Measurements from ENCODE around the gene PTPRD. TPM values are rescaled to one million over a fixed set of nuclear protein-coding genes. Genes with fewer than 3 reads are reported as not detected.

PTPRD gene
- total and polyA plus RNA-seq, 3 experiments from 2014 or later, result 0.02 to 0.04 TPM; not detected in 1

DNA sequence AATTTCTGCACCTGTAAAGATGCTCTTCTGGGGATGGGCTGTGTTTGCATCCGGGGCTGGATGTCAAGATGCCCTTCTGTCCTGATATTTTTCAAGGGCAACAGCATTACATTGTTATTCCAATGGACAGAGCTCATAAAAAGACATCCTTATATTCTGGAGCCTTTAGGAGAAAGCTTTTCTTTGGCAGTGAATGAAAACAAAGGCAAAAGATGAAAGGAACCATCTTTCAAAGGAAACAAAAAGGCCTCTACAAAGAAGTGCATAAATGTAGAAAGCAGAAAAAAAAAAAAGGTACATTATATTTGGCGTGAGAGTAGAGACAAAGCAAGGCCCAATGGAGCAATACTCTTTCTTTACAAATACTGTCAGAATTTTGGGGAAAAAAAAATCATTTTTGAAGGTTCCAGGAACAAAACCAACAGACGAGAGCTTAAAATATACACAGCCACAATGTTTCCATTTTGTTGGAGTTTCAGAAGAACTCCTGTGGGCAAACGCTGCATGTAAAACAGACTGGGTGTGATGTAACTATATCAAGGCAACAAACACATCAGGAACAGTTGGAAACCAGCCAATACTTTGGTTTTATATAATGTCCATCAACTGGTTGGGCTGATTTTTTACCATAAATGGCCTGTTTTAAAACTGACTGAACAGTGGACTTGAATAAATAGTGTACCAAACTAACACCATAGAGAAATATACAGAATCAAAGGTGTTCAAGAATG, 1927.7 kb downstream of the PTPRD start:
- ChIA-PET POLR2A (no interaction called here), CTCF (no interaction called here)
- Histone ChIP-seq H3K27ac (ENCODE audit: low read depth, low read length) (no peak overlapping the region), H3K9me3 (ENCODE audit: low read length) (no peaks in the 10 kb centered on the region), H3K27me3 (ENCODE audit: insufficient read depth, low read length, poor library complexity, severe bottlenecking) (no peaks in the 10 kb centered on the region), H3K4me3 (ENCODE audit: low read length) (no peak overlapping the region), H3K4me1 (ENCODE audit: insufficient read depth, low read length) (no peaks in the 10 kb centered on the region), H3K36me3 (ENCODE audit: insufficient read depth, low read length) (no peaks in the 10 kb centered on the region)
- no peaks in the 10 kb centered on the region for H3K9me3 Mint-ChIP-seq
- H3K27ac Mint-ChIP-seq, result no peak overlapping the region
- no peak for DNase-seq
- H3K4me1 Mint-ChIP-seq, result no peaks in the 10 kb centered on the region
- no peaks in the 10 kb centered on the region for H3K36me3 Mint-ChIP-seq
- no peak overlapping the region for H3K4me3 Mint-ChIP-seq
- peaks cover 0 to 2% of the 10 kb centered on the region in 2 donors for H3K27me3 Mint-ChIP-seq

DNA sequence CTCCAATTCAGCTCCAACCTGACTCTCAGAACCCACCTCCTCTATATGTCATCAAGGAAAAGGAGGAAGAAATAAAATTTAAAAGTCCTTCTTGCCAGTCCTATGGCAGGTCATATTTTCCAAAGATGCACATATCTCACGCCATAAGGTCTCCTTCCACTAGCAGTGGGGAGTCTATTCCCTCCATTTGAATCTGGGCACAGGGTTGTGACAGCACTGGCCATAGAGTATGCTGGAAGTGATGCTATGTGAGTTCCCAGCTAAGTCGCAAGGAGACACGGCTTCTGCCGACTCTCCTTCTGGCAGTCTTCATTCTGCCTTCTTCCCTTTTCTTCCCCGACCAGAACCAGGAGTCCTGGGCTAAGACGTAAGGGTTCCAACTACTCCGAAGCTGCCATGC, 1929.3 kb downstream of the PTPRD start:
- no peaks in the 10 kb centered on the region for H3K36me3 Mint-ChIP-seq
- H3K4me1 Mint-ChIP-seq, result no peaks in the 10 kb centered on the region
- Histone ChIP-seq H3K36me3 (ENCODE audit: insufficient read depth, low read length) (no peaks in the 10 kb centered on the region), H3K27ac (ENCODE audit: low read depth, low read length) (no peak overlapping the region), H3K9me3 (ENCODE audit: low read length) (no peaks in the 10 kb centered on the region), H3K4me1 (ENCODE audit: insufficient read depth, low read length) (no peaks in the 10 kb centered on the region), H3K27me3 (ENCODE audit: insufficient read depth, low read length, poor library complexity, severe bottlenecking) (no peaks in the 10 kb centered on the region), H3K4me3 (ENCODE audit: low read length) (no peak overlapping the region)
- peaks cover 0 to 2% of the 10 kb centered on the region in 2 donors for H3K27me3 Mint-ChIP-seq
- CTCF ChIA-PET, result no interaction called here
- H3K9me3 Mint-ChIP-seq, result no peaks in the 10 kb centered on the region
- POLR2A ChIA-PET, result no interaction called here
- no peak overlapping the region for H3K27ac Mint-ChIP-seq
- DNase-seq, result no peak
- no peak overlapping the region for H3K4me3 Mint-ChIP-seq

DNA sequence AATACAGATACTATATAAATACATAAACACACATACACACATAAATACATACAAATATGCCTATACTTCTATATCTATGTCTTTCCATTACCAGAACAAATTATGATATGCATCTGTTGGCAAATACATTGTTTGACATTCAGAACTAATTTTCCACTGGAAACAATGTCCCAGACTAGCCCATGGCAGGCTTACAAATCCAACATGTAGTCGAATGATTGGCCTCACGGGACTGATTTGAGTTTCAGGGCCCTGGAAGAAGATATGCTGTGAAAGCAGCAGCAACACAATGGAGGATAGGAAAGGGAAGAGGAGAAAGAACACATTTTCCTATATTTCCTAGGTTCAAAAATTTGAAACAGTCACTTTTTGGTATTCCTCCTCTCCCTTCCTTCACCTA, 1932.1 kb downstream of the PTPRD start:
- Histone ChIP-seq H3K4me1 (ENCODE audit: insufficient read depth, low read length) (no peaks in the 10 kb centered on the region), H3K27ac (ENCODE audit: low read depth, low read length) (no peak overlapping the region), H3K9me3 (ENCODE audit: low read length) (no peaks in the 10 kb centered on the region), H3K36me3 (ENCODE audit: insufficient read depth, low read length) (no peaks in the 10 kb centered on the region), H3K27me3 (ENCODE audit: insufficient read depth, low read length, poor library complexity, severe bottlenecking) (no peaks in the 10 kb centered on the region), H3K4me3 (ENCODE audit: low read length) (no peak overlapping the region)
- DNase-seq, result no peak
- Mint-ChIP-seq H3K4me1 (no peaks in the 10 kb centered on the region), H3K9me3 (no peaks in the 10 kb centered on the region), H3K4me3 (no peak overlapping the region), H3K36me3 (no peaks in the 10 kb centered on the region), H3K27ac (no peak overlapping the region), H3K27me3 (peaks cover 0 to 5% of the 10 kb centered on the region in 2 donors)
- ChIA-PET CTCF (no interaction called here), POLR2A (no interaction called here)

DNA sequence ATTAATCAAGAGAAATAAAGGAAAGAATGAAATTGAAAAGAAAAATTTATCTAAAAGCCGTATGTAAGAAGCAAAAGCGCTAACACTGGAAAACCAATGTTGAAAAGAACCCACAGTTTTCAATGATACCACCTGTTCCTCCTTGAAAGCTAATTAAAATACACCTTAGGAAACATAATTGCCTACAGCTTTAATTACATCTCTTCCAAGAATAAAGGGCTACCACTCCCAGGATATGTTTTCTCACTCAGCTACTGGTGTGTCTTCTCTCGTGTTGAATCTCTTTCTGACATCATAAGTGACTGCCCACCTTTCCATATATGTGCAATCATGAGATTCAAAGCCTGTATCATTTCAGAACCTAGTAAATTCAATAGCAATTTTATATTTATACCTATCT, 1932.6 kb downstream of the PTPRD start:
- ChIA-PET POLR2A (no interaction called here), CTCF (no interaction called here)
- H3K27me3 Mint-ChIP-seq, result peaks cover 0 to 5% of the 10 kb centered on the region in 2 donors
- H3K4me1 Mint-ChIP-seq, result no peaks in the 10 kb centered on the region
- no peak overlapping the region for H3K27ac ChIP-seq (ENCODE audit: low read depth, low read length)
- no peaks in the 10 kb centered on the region for H3K4me1 ChIP-seq (ENCODE audit: insufficient read depth, low read length)
- H3K36me3 Mint-ChIP-seq, result no peaks in the 10 kb centered on the region
- no peaks in the 10 kb centered on the region for H3K27me3 ChIP-seq (ENCODE audit: insufficient read depth, low read length, poor library complexity, severe bottlenecking)
- H3K9me3 ChIP-seq (ENCODE audit: low read length), result no peaks in the 10 kb centered on the region
- H3K36me3 ChIP-seq (ENCODE audit: insufficient read depth, low read length), result no peaks in the 10 kb centered on the region
- no peak for DNase-seq
- no peak overlapping the region for H3K4me3 ChIP-seq (ENCODE audit: low read length)
- H3K27ac Mint-ChIP-seq, result no peak overlapping the region
- no peak overlapping the region for H3K4me3 Mint-ChIP-seq
- peaks cover 0 to 2% (median 0%) of the 10 kb centered on the region in 5 donors for H3K9me3 Mint-ChIP-seq

DNA sequence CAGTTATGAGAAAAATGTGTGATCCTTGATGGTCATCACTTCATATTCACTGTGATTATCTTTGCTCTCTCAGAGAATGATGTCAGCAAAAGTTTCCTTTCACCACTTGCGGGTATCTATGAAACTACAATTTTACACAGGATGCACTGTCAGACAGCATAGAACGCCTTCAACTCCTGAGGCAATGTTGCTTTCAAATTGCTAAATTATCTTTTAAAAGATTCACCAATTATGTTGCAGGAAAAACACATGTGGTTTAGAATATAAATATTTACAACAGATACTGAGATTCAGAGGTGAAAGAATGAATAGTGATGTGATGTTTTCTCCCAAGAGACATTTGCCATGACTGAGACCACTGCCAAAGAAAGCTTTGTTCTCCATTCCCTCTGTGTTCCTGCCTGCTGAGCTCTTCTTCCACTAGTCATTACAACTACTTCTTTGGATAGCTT, 1933.4 kb downstream of the PTPRD start:
- POLR2A ChIA-PET, result no interaction called here
- Mint-ChIP-seq H3K36me3 (no peaks in the 10 kb centered on the region), H3K9me3 (peaks cover 0 to 2% (median 0%) of the 10 kb centered on the region in 5 donors), H3K27ac (no peak overlapping the region), H3K27me3 (peaks cover 0 to 6% of the 10 kb centered on the region in 2 donors), H3K4me3 (no peak overlapping the region), H3K4me1 (no peaks in the 10 kb centered on the region)
- no peak overlapping the region for H3K27ac ChIP-seq (ENCODE audit: low read depth, low read length)
- H3K4me1 ChIP-seq (ENCODE audit: insufficient read depth, low read length), result no peaks in the 10 kb centered on the region
- CTCF ChIA-PET, result no interaction called here
- no peaks in the 10 kb centered on the region for H3K36me3 ChIP-seq (ENCODE audit: insufficient read depth, low read length)
- no peak for DNase-seq
- no peaks in the 10 kb centered on the region for H3K27me3 ChIP-seq (ENCODE audit: insufficient read depth, low read length, poor library complexity, severe bottlenecking)
- no peak overlapping the region for H3K4me3 ChIP-seq (ENCODE audit: low read length)
- H3K9me3 ChIP-seq (ENCODE audit: low read length), result no peaks in the 10 kb centered on the region

DNA sequence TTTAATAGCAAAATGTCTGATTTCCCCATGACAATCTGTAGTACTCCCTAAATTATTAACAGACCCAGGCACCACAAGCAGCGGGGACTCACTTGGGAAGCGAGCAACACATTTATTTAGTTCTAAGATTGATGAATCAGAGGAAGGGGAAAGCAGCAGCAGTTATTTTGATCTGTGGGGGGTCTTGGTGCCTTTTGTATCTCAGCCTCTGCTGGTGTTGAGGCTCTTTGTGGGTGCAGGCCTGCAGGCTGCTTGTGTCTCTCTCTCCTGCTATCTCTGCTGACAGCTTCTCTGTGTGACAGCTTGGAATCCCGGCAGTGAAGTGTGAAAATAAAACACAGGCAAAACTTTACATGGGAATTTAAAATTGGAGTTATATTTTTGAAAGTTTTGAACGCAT, 1935.1 kb downstream of the PTPRD start:
- no peak overlapping the region for H3K4me3 Mint-ChIP-seq
- CTCF ChIA-PET, result no interaction called here

DNA sequence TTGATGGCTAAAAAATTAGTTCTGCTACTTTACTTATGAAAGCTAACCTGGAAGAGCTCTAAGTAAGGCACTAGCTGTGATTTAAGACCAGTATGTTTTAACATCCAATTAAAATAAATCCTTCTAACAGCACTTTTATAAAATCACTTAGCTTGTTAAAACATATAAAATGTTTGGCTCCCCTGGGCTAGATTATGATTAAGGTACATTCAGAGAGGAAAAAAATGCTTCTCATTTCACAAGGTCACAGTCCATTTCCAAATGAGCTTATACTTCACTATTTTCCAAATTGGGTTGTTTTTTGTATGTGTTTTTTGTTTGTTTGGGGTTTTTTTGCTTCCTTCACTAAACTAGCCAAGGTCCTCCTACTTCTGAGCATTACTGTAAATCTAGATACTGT, 1938.3 kb downstream of the PTPRD start:
- H3K4me1 Mint-ChIP-seq, result no peaks in the 10 kb centered on the region
- no peak overlapping the region for H3K4me3 Mint-ChIP-seq
- no peak overlapping the region for H3K27ac ChIP-seq (ENCODE audit: low read depth, low read length)
- H3K27me3 Mint-ChIP-seq, result peaks cover 0 to 5% of the 10 kb centered on the region in 2 donors
- no peaks in the 10 kb centered on the region for H3K36me3 Mint-ChIP-seq
- H3K27ac Mint-ChIP-seq, result peak overlapping the region in 1 of 8 donors; percentile 51
- ChIA-PET CTCF (interaction anchor here (0.7 kb wide), 2 partner anchors 314 to 501 kb away, joined by 3 to 5 read pairs; no protein-coding TSS in a partner anchor), POLR2A (no interaction called here)
- H3K9me3 ChIP-seq (ENCODE audit: low read length), result no peaks in the 10 kb centered on the region
- H3K4me1 ChIP-seq (ENCODE audit: insufficient read depth, low read length), result no peaks in the 10 kb centered on the region
- H3K4me3 ChIP-seq (ENCODE audit: low read length), result no peak overlapping the region
- H3K36me3 ChIP-seq (ENCODE audit: insufficient read depth, low read length), result no peaks in the 10 kb centered on the region
- no peaks in the 10 kb centered on the region for H3K27me3 ChIP-seq (ENCODE audit: insufficient read depth, low read length, poor library complexity, severe bottlenecking)
- DNase-seq, result no peak
- H3K9me3 Mint-ChIP-seq, result peaks cover 0 to 2% (median 0%) of the 10 kb centered on the region in 5 donors

More for the DNA sequence above, 1935.1 kb downstream of the PTPRD start:
- POLR2A ChIA-PET, result no interaction called here
- Mint-ChIP-seq H3K27ac (no peak overlapping the region), H3K36me3 (no peaks in the 10 kb centered on the region), H3K27me3 (peaks cover 0 to 6% of the 10 kb centered on the region in 2 donors), H3K4me1 (no peaks in the 10 kb centered on the region), H3K9me3 (peaks cover 0 to 2% (median 0%) of the 10 kb centered on the region in 5 donors)
- no peaks in the 10 kb centered on the region for H3K4me1 ChIP-seq (ENCODE audit: insufficient read depth, low read length)
- no peak overlapping the region for H3K4me3 ChIP-seq (ENCODE audit: low read length)
- no peaks in the 10 kb centered on the region for H3K27me3 ChIP-seq (ENCODE audit: insufficient read depth, low read length, poor library complexity, severe bottlenecking)
- H3K27ac ChIP-seq (ENCODE audit: low read depth, low read length), result no peak overlapping the region
- no peaks in the 10 kb centered on the region for H3K9me3 ChIP-seq (ENCODE audit: low read length)
- DNase-seq, result no peak
- H3K36me3 ChIP-seq (ENCODE audit: insufficient read depth, low read length), result no peaks in the 10 kb centered on the region

DNA sequence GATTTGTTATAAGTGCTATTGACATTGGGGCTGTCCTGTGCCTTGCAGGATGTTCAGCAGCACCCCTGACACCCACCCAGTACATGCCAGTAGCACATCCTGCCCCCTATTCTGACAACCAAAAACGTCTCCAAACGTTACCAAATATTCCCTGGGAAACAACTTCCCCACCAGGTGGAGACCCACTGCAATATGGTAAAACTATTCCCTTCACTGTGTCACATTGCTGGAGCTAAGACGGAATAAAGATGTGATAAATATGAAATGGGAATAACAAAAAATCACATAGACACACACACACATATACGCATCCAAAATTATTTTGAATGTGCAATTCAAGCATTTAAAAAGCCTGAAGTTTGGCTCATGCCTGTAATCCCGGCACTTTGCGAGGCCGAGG, 1939.0 kb downstream of the PTPRD start:
- ChIA-PET CTCF (no interaction called here), POLR2A (no interaction called here)
- Mint-ChIP-seq H3K4me3 (no peak overlapping the region), H3K36me3 (no peaks in the 10 kb centered on the region), H3K27ac (no peak overlapping the region), H3K4me1 (no peaks in the 10 kb centered on the region), H3K9me3 (peaks cover 0 to 2% (median 0%) of the 10 kb centered on the region in 5 donors), H3K27me3 (peaks cover 0 to 7% of the 10 kb centered on the region in 2 donors)
- Histone ChIP-seq H3K4me3 (ENCODE audit: low read length) (no peak overlapping the region), H3K4me1 (ENCODE audit: insufficient read depth, low read length) (no peaks in the 10 kb centered on the region), H3K36me3 (ENCODE audit: insufficient read depth, low read length) (no peaks in the 10 kb centered on the region), H3K27ac (ENCODE audit: low read depth, low read length) (no peak overlapping the region), H3K9me3 (ENCODE audit: low read length) (no peaks in the 10 kb centered on the region), H3K27me3 (ENCODE audit: insufficient read depth, low read length, poor library complexity, severe bottlenecking) (no peaks in the 10 kb centered on the region)
- no peak for DNase-seq
